ENCODE measurements around the gene TNFRSF8. TPM values are rescaled to one million over a fixed set of nuclear protein-coding genes. Genes with fewer than 3 reads are reported as not detected.

Gene TNFRSF8
- polyA plus RNA-seq, 1 of the 3 experiments (the other 2 are of a cell fraction) = 0.07 TPM

DNA sequence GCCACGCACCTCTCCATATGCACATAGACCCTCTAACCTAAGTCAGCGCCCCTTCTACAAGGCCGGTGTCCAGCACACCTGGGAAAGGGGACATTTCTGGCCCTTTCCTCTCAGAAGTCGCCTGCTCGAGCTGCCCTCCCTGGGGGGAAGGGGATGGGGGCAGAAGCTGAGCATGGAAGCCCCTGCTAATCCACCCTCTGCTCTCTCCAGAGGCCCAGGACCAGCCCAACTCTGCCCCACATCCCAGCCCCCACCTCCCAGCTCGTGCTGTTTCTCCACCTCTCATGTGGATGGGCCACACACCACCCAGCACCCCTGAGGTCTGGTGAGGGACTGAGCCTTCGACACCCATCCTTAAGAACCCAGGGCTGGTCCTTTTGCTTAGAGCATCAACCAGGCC lies 118.5 kb downstream of the TNFRSF8 start:
- DNase-seq = no peak
- POLR2A ChIA-PET = no interaction called here
- Histone ChIP-seq H3K79me2 (ENCODE audit: insufficient read depth) (no peaks in the 10 kb centered on the region), H3K27ac (ENCODE audit: low read depth in 2 of 2, low read length in 1 of 2) (no peak overlapping the region), H3K4me1 (ENCODE audit: control insufficient read depth in 1 of 2, insufficient read depth in 2 of 2, low read depth in 1 of 2, low read length in 1 of 2) (peaks cover 17 to 34% of the 10 kb centered on the region in 2 experiments), H3K27me3 (ENCODE audit: insufficient read depth) (no peaks in the 10 kb centered on the region), H3K4me3 (ENCODE audit: low read depth in 2 of 2, low read length in 1 of 2) (no peak overlapping the region), H3F3A (replicated peaks; ENCODE audit: insufficient read depth) (peaks cover 4% of the 10 kb centered on the region), H2AFZ (ENCODE audit: low read depth) (no peak overlapping the region), H3K9me2 (no peaks in the 10 kb centered on the region), H3K4me2 (no peak overlapping the region), H3K9me3 (no peaks in the 10 kb centered on the region), H3K9ac (no peak overlapping the region), H3K36me3 (replicated peaks in 1 of 2; ENCODE audit: control insufficient read depth in 1 of 2, insufficient read depth in 2 of 2, low read length in 1 of 2) (no peaks in the 10 kb centered on the region), H4K20me1 (ENCODE audit: insufficient read depth) (no peaks in the 10 kb centered on the region)
- CTCF ChIA-PET = interaction anchor here (0.6 to 6.2 kb wide), 2 partner anchors 56 to 63 kb away, joined by 3 to 79 read pairs; no protein-coding TSS in a partner anchor
- TF ChIP-seq SIN3A (IDR thresholded peaks at IDR 0.05; ENCODE audit: borderline replicate concordance, low read depth, low read length) (no peak), FOXM1 (IDR thresholded peaks at IDR 0.05; ENCODE audit: low read depth) (no peak), ZBTB33 (IDR thresholded peaks at IDR 0.05; ENCODE audit: borderline replicate concordance, low read depth) (no peak), GATA2 (CRISPR knock-in tag; IDR thresholded peaks at IDR 0.05) (no peak), RFX5 (IDR thresholded peaks at IDR 0.05; ENCODE audit: low read length) (no peak), TAF1 (IDR thresholded peaks at IDR 0.05; ENCODE audit: borderline replicate concordance, low read depth, low read length) (no peak), ELF1 (IDR thresholded peaks at IDR 0.05) (no peak), MEF2A (IDR thresholded peaks at IDR 0.05; ENCODE audit: borderline replicate concordance, low read depth) (no peak), IRF3 (IDR thresholded peaks at IDR 0.05; ENCODE audit: low read depth, low read length) (no peak), RXRA (IDR thresholded peaks at IDR 0.05; ENCODE audit: borderline replicate concordance, low read depth) (no peak), EP300 (IDR thresholded peaks at IDR 0.05; ENCODE audit: borderline replicate concordance in 1 of 2, low read depth in 1 of 2, low read length in 1 of 2) (no peak), JUND (IDR thresholded peaks at IDR 0.05) (no peak), TCF12 (IDR thresholded peaks at IDR 0.05) (no peak), FOSL2 (IDR thresholded peaks at IDR 0.05; ENCODE audit: borderline replicate concordance, low read depth) (no peak), GABPA (IDR thresholded peaks at IDR 0.05; ENCODE audit: low read depth) (no peak), RCOR1 (IDR thresholded peaks at IDR 0.05; ENCODE audit: low read length) (no peak), CHD2 (IDR thresholded peaks at IDR 0.05; ENCODE audit: low read length, partially characterized antibody) (no peak)
- WGBS (ENCODE audit: low lambda C conversion rate) = 89% methylated on average over 6 of the region's 7 CpGs
